GM11168 (cell line): ENCODE data around the gene SCAMP4.

Source experiments
- in situ Hi-C: fragments of 300-500 bp; cut with MboI; formaldehyde crosslinking; loops from one replicate; pipeline ENCODE4 v1.12.0; 2022; ENCODE audit warnings: low sequenced_read_pairs; ENCODE audit not compliant: unreplicated experiment

SCAMP4 gene

GRCh38 chr19:1935484-1936208 lies 30.4 kb downstream of the SCAMP4 start:
- in situ Hi-C loops = no loop called here

GRCh38 chr19:1936430-1936829 lies 31.2 kb downstream of the SCAMP4 start:
- in situ Hi-C loops = no loop called here

GRCh38 chr19:1936916-1937610 lies 31.9 kb downstream of the SCAMP4 start:
- in situ Hi-C loops = no loop called here

- in situ Hi-C loops = no loop called here
Observed at GRCh38 chr19:1938071-1938470, 32.9 kb downstream of the SCAMP4 start.

- in situ Hi-C loops = no loop called here
Observed at GRCh38 chr19:1941146-1942077, 36.2 kb downstream of the SCAMP4 start, which contains the start of gene CSNK1G2. CSNK1G2 (plus strand) TSS chr19:1941172; CDS start chr19:1969773, 28,601 bp downstream.

GRCh38 chr19:1942078-1942933 lies 37.1 kb downstream of the SCAMP4 start:
- in situ Hi-C loops = no loop called here

GRCh38 chr19:1942934-1943555 lies 37.8 kb downstream of the SCAMP4 start:
- in situ Hi-C loops = no loop called here

GRCh38 chr19:1943661-1944087 lies 38.5 kb downstream of the SCAMP4 start:
- in situ Hi-C loops = no loop called here

GRCh38 chr19:1944088-1944915 lies 39.1 kb downstream of the SCAMP4 start:
- in situ Hi-C loops = no loop called here

GRCh38 chr19:1944916-1945561 lies 39.8 kb downstream of the SCAMP4 start:
- in situ Hi-C loops = no loop called here

- in situ Hi-C loops = no loop called here
Observed at GRCh38 chr19:1945899-1946298, 40.7 kb downstream of the SCAMP4 start.

- in situ Hi-C loops = no loop called here
Observed at GRCh38 chr19:1947651-1948209, 42.5 kb downstream of the SCAMP4 start.

GRCh38 chr19:1949304-1950101 lies 44.3 kb downstream of the SCAMP4 start:
- in situ Hi-C loops = no loop called here

GRCh38 chr19:1950640-1951039 lies 45.4 kb downstream of the SCAMP4 start:
- in situ Hi-C loops = no loop called here

- in situ Hi-C loops = no loop called here
Observed at GRCh38 chr19:1952635-1953034, 47.4 kb downstream of the SCAMP4 start.

- in situ Hi-C loops = no loop called here
Observed at GRCh38 chr19:1953037-1953436, 47.8 kb downstream of the SCAMP4 start.
